ENCODE data around the gene TNP2. TPM values are rescaled to one million over a fixed set of nuclear protein-coding genes. Genes with fewer than 3 reads are reported as not detected.

TNP2 gene
- total and polyA plus RNA-seq, 4 donors = not detected

DNA sequence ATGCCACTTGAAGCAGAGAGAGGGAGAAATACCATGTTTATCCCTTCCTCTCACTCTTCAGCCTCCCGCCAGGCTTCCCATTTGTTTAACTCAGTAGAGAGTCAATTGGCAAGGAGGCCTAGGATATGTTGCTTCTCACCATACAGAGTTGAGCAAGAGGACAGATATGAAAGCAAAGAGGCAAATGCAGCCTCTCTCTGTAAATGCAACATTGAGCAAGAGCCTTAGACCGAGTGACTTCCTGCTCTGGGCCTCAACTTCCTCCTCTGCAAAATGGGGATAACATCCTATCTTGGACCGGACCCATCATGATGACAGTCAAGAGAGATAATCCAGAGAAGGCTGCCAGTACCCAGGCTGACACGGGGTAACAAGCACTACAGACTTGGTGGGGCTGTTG lies 49.9 kb downstream of the TNP2 start:
- TF ChIP-seq, protein P1, sequence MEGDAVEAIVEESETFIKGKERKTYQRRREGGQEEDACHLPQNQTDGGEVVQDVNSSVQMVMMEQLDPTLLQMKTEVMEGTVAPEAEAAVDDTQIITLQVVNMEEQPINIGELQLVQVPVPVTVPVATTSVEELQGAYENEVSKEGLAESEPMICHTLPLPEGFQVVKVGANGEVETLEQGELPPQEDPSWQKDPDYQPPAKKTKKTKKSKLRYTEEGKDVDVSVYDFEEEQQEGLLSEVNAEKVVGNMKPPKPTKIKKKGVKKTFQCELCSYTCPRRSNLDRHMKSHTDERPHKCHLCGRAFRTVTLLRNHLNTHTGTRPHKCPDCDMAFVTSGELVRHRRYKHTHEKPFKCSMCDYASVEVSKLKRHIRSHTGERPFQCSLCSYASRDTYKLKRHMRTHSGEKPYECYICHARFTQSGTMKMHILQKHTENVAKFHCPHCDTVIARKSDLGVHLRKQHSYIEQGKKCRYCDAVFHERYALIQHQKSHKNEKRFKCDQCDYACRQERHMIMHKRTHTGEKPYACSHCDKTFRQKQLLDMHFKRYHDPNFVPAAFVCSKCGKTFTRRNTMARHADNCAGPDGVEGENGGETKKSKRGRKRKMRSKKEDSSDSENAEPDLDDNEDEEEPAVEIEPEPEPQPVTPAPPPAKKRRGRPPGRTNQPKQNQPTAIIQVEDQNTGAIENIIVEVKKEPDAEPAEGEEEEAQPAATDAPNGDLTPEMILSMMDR (IDR thresholded peaks at IDR 0.05; ENCODE audit: control extremely low read depth, extremely low read depth) = no peak
- Histone ChIP-seq H3K4me3 (no peak overlapping the region), H3K27me3 (ENCODE audit: control insufficient read depth in 3 of 3, insufficient read depth in 3 of 3, low read length in 2 of 3) (no peaks in the 10 kb centered on the region), H3K9ac (ENCODE audit: insufficient read depth in 1 of 2, low read length in 2 of 2) (no peak overlapping the region), H3K9me3 (ENCODE audit: control insufficient read depth in 4 of 4, insufficient read depth in 3 of 4, low read length in 3 of 4) (peaks cover 0 to 17% (median 8%) of the 10 kb centered on the region in 4 donors), H3K27ac (ENCODE audit: low read depth in 1 of 2, low read length in 1 of 2) (no peak overlapping the region), H3K36me3 (ENCODE audit: control insufficient read depth in 4 of 4, insufficient read depth in 4 of 4, low read length in 4 of 4) (no peaks in the 10 kb centered on the region), H3K4me1 (ENCODE audit: control insufficient read depth in 5 of 5, insufficient read depth in 5 of 5, low read length in 5 of 5) (peaks cover 0 to 4% (median 0%) of the 10 kb centered on the region in 5 donors)
- DNase-seq (peak in 2 of 3 donors; percentile 47 to 71), ATAC-seq (ENCODE audit: insufficient read depth, low FRiP score) (no peak)
- 61 to 78% methylated on average over 4 of the region's 4 CpGs for WGBS, 2 donors

DNA sequence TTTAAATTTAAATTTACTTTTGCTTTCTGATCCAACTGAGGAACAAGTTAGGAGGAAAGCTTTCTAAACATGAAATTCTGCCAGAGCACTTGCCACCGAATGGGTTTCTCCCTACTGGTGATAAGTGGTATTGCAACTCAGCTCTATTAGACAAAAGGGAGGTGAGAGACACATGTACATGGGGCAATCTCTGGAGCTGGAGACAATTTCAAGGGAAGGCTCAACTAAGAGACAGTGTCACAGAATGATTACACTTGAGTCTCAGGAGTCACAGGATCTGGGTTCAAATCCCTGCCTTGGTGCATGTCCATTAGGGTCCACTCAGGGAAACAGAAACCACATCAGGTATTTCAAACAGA lies 50.5 kb downstream of the TNP2 start:
- Histone ChIP-seq H3K36me3 (ENCODE audit: control insufficient read depth in 4 of 4, insufficient read depth in 4 of 4, low read length in 4 of 4) (no peaks in the 10 kb centered on the region), H3K4me1 (ENCODE audit: control insufficient read depth in 5 of 5, insufficient read depth in 5 of 5, low read length in 5 of 5) (peaks cover 0 to 2% (median 0%) of the 10 kb centered on the region in 5 donors), H3K9me3 (ENCODE audit: control insufficient read depth in 4 of 4, insufficient read depth in 3 of 4, low read length in 3 of 4) (peaks cover 0 to 17% (median 8%) of the 10 kb centered on the region in 4 donors), H3K27ac (ENCODE audit: low read depth in 1 of 2, low read length in 1 of 2) (no peak overlapping the region), H3K4me3 (no peak overlapping the region), H3K27me3 (ENCODE audit: control insufficient read depth in 3 of 3, insufficient read depth in 3 of 3, low read length in 2 of 3) (no peaks in the 10 kb centered on the region), H3K9ac (ENCODE audit: insufficient read depth in 1 of 2, low read length in 2 of 2) (no peak overlapping the region)
- 87 to 93% methylated on average over 1 of the region's 1 CpG for WGBS, 2 donors
- TF ChIP-seq, protein P1 (IDR thresholded peaks at IDR 0.05; ENCODE audit: control extremely low read depth, extremely low read depth) = no peak
- DNase-seq = no peak
- ATAC-seq (ENCODE audit: insufficient read depth, low FRiP score) = no peak

Small RNA genes within 50 kb of the gene (small RNA-seq; reads per million reads assigned to genes)
- gene MIR548H2 (ENCODE audit: low replicate concordance) = not detected
- not detected for gene RF00019 (ENCODE audit: low replicate concordance)
- gene RF00554 (ENCODE audit: low replicate concordance) = not detected

Other genes with a start within 250 kb of the TNP2 start
- 10 to 100 TPM; 16.7 to 30.5 TPM for gene SOCS1, start 13.1 kb downstream of the TNP2 start, total RNA-seq
- gene SOCS1, start 13.1 kb downstream of the TNP2 start, polyA plus RNA-seq = 10 to 100 TPM; 13.8 to 39.7 TPM
- gene PRM3, start 4.3 kb upstream of the TNP2 start, total RNA-seq = not detected
- not detected for gene PRM3, start 4.3 kb upstream of the TNP2 start, polyA plus RNA-seq
- gene PRM2, start 7.2 kb upstream of the TNP2 start, total RNA-seq = not detected
- not detected for gene PRM2, start 7.2 kb upstream of the TNP2 start, polyA plus RNA-seq
- gene PRM1, start 12.0 kb upstream of the TNP2 start, total RNA-seq = not detected
- gene PRM1, start 12.0 kb upstream of the TNP2 start, polyA plus RNA-seq = not detected
- gene RMI2, start 76.1 kb upstream of the TNP2 start, total RNA-seq = 1 to 10 TPM; 4.4 to 4.6 TPM
- 1 to 10 TPM; 2.5 to 7.2 TPM for gene RMI2, start 76.1 kb upstream of the TNP2 start, polyA plus RNA-seq

Data from lung (tissue), 13 donors.